BJ (cell line): ENCODE results near the gene TFDP2. TPM values are rescaled to one million over a fixed set of nuclear protein-coding genes. Genes with fewer than 3 reads are reported as not detected.

ENCODE experiments used
- CTCF ChIA-PET: fragments of 350-600 bp; formaldehyde crosslinking; extraction: SDS; loops from one replicate; lab custom pipeline; 2021; ENCODE audit warnings: antibody characterized with exemption, inconsistent platforms; lab: Yijun Ruan, JAX
- POLR2A ChIA-PET: fragments of 300-600 bp; sonication (Branson Sonifier 250); formaldehyde crosslinking; extraction: SDS; loops from one replicate; lab custom pipeline; 2021; ENCODE audit warnings: antibody characterized with exemption; lab: Charles Lee
- DNase-seq: peaks from one replicate; pipeline ENCODE4 v3.0.0-alpha.2; 2011; ENCODE audit warnings: low read depth
- H3K27me3 ChIP-seq: 2 replicates; pipeline ENCODE4 v1.6.0; 2011; ENCODE audit warnings: low read length; ENCODE audit not compliant: control insufficient read depth, insufficient read depth
- H3K36me3 ChIP-seq: 2 replicates; pipeline ENCODE4 v1.5.1; 2011; ENCODE audit warnings: low read length; ENCODE audit not compliant: control insufficient read depth, insufficient read depth
- H3K4me3 ChIP-seq: 2 replicates; pipeline ENCODE4 v1.5.1; 2011; ENCODE audit warnings: low read depth, mild to moderate bottlenecking, control low read depth, low read length
- polyA plus RNA-seq: library from polyadenylated mRNA; depleted of rRNA; stranded (reverse); fragments of >200 nt; gene quantifications from 2 replicates; pipeline ENCODE4 v1.2.3, GENCODE V29; 2011
- TF ChIP-seq, protein P1 (sequence below): IDR thresholded peaks from 2 replicates; pipeline ENCODE4 v1.5.1; 2011; ENCODE audit warnings: low read depth, mild to moderate bottlenecking, control low read depth, inconsistent platforms, low read length, moderate library complexity; ENCODE audit not compliant: insufficient read depth

The TFDP2 gene
- polyA plus RNA-seq, 1 experiment = 10.9 TPM

DNA sequence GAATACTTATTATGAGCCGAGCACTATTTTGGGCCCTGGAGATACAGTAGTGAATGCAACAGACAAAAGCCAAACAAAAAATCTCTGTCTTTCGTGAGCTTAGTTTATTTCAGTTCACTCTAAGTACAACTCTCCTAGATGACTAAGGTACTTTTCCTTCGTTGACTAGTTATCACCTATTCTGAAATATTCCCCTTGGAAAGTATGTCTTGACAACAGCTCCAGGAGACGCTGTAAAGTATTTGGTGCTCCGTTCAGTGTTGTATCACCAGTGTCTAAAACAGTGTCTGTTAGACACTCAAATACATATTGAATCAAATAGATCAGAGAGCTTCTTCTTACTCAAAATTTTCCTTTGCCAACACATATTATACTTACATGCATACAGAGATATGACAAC, 119.6 kb downstream of the TFDP2 start:
- CTCF ChIA-PET = interaction anchor here (0.7 kb wide), 1 partner anchor 120 kb away, joined by 3 read pairs; no protein-coding TSS in a partner anchor

DNA sequence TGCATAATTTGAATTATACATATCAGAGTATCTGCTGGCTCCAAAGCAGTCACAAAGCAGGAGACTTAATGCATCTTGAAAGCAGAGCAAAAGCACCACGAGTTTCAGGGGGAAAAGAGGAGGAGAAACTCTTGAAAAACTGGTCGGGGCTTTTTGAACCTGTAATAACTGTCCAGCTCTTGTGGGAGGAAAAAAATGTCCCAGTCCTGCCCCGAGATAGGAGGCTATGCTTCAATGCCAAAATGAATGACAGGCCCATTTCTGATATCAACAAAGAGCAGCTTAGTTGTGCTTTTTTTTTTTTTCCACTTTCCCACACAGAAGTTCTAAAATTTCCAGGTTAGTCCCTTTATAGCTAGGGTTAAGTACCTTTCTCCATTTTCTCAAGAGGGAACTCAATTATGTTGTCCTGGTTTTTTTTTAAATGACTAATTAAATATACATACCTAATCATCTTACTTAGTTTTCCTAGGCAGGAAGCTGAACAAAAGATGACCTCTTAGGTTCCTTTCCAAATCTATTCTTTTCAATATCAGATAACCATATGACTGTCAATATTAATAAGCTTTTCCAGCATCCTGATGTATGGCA, 120.2 kb downstream of the TFDP2 start:
- no peaks in the 10 kb centered on the region for H3K27me3 ChIP-seq
- POLR2A ChIA-PET = no interaction called here
- no peak for DNase-seq
- H3K4me3 ChIP-seq = no peak overlapping the region
- no peaks in the 10 kb centered on the region for H3K36me3 ChIP-seq
- TF ChIP-seq, protein P1, sequence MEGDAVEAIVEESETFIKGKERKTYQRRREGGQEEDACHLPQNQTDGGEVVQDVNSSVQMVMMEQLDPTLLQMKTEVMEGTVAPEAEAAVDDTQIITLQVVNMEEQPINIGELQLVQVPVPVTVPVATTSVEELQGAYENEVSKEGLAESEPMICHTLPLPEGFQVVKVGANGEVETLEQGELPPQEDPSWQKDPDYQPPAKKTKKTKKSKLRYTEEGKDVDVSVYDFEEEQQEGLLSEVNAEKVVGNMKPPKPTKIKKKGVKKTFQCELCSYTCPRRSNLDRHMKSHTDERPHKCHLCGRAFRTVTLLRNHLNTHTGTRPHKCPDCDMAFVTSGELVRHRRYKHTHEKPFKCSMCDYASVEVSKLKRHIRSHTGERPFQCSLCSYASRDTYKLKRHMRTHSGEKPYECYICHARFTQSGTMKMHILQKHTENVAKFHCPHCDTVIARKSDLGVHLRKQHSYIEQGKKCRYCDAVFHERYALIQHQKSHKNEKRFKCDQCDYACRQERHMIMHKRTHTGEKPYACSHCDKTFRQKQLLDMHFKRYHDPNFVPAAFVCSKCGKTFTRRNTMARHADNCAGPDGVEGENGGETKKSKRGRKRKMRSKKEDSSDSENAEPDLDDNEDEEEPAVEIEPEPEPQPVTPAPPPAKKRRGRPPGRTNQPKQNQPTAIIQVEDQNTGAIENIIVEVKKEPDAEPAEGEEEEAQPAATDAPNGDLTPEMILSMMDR = no peak
- CTCF ChIA-PET = interaction anchor here (0.7 kb wide), 1 partner anchor 120 kb away, joined by 3 read pairs; no protein-coding TSS in a partner anchor

More for the DNA sequence above, 119.6 kb downstream of the TFDP2 start:
- no peaks in the 10 kb centered on the region for H3K36me3 ChIP-seq
- H3K4me3 ChIP-seq = no peak overlapping the region
- POLR2A ChIA-PET = no interaction called here
- H3K27me3 ChIP-seq = no peaks in the 10 kb centered on the region
- no peak for DNase-seq
- TF ChIP-seq, protein P1 = no peak

DNA sequence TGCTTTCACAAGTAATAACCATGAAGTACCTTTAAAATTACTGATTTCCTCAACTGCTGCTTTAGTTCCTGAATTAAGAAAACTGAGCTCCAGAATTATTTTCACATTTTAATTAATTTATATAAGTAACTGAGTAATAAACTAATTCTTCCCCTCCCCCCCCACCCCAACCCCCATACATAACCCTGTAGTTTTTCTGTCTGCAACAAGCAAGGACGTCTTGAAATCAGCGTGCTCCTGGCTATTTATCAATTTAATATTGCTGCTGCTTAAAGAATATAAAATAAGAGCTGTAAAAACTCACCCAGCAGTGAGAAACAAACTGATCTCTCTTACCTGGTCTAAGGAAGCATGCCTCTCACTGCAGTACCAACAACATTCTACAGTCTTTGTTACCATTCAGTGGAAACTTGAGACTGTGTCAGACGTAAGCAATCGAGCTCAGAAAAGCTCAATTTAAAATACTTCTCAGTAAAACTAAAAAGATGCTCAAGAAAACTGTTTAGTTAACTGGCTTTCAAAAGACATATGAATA, 121.0 kb downstream of the TFDP2 start:
- ChIA-PET POLR2A (interaction anchor here (0.6 kb wide), 1 partner anchor 395 kb away, joined by 4 read pairs; no protein-coding TSS in a partner anchor), CTCF (interaction anchor here (1.1 kb wide), 1 partner anchor 97 kb away, joined by 5 read pairs; no protein-coding TSS in a partner anchor)
- Histone ChIP-seq H3K27me3 (no peaks in the 10 kb centered on the region), H3K4me3 (peak overlapping the region; percentile 48), H3K36me3 (no peaks in the 10 kb centered on the region)
- DNase-seq = no peak
- TF ChIP-seq, protein P1 = no peak

DNA sequence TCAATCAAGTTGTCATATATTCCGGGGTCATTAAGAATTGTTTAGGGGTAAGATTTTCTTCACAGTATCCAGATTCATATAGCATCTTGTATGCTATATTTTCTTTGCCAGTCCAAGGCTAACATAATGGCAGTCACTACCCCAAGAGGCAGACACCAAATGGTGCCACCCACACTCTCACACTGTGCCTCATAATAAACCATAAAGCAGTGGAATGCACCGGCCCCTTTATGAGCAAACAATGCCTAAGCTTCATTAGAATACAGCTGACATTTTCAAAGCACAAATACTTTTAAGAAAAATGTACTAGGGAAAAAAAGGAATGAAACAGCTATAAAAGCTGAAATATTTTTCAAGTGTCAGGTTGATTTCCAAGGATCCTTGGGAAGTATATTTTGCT, 121.6 kb downstream of the TFDP2 start:
- H3K4me3 ChIP-seq = peak overlapping the region; percentile 48
- TF ChIP-seq, protein P1 = no peak
- ChIA-PET CTCF (interaction anchor here (1.1 kb wide), 1 partner anchor 98 kb away, joined by 5 read pairs; no protein-coding TSS in a partner anchor), POLR2A (interaction anchor here (0.6 kb wide), 1 partner anchor 396 kb away, joined by 4 read pairs; no protein-coding TSS in a partner anchor)
- no peaks in the 10 kb centered on the region for H3K36me3 ChIP-seq
- no peak for DNase-seq
- no peaks in the 10 kb centered on the region for H3K27me3 ChIP-seq

DNA sequence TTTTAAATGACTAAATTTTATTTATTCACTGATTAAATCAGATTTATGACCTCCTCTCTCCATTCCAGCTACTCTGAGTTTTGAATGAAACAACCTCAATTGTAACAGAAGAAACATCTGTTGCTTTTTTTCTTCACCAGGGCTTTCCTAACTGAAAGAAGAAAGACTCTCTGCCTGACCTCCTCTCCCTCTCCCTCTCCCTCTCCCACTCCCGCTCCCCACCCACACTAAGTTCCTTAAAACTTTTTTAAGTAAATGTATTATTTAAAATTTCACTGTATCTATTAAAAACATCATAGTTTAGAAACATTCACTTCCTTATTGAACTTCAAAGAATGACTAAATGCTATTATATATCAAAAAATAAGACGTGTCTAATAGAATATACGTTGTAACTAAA, 122.0 kb downstream of the TFDP2 start:
- H3K36me3 ChIP-seq = no peaks in the 10 kb centered on the region
- POLR2A ChIA-PET = no interaction called here
- TF ChIP-seq, protein P1 = no peak
- CTCF ChIA-PET = interaction anchor here (1.0 to 1.1 kb wide), 2 partner anchors 98 to 418 kb away, joined by 3 to 5 read pairs; no protein-coding TSS in a partner anchor
- DNase-seq = no peak
- no peaks in the 10 kb centered on the region for H3K27me3 ChIP-seq
- H3K4me3 ChIP-seq = peak overlapping the region; percentile 48
